Kidney epithelial cell (primary cell): ENCODE results near the gene FOXD1. TPM values are rescaled to one million over a fixed set of nuclear protein-coding genes. Genes with fewer than 3 reads are reported as not detected.
A peak's percentile ranks its signal among the peaks of the same experiment; 100 is the strongest.

ENCODE experiments used
- DNase-seq: peaks from one replicate; pipeline ENCODE4 v3.0.0-alpha.2; 2010; ENCODE audit warnings: low read depth
- H3K27me3 ChIP-seq: 2 replicates; pipeline ENCODE4 v1.6.0; 2011; ENCODE audit warnings: low read length; ENCODE audit not compliant: control insufficient read depth, insufficient read depth
- H3K36me3 ChIP-seq: 2 replicates; pipeline ENCODE4 v1.5.1; 2011; ENCODE audit warnings: low read length; ENCODE audit not compliant: control insufficient read depth, insufficient read depth
- H3K4me3 ChIP-seq: 2 replicates; pipeline ENCODE4 v1.5.1; 2011; ENCODE audit warnings: low read depth, mild to moderate bottlenecking, control low read depth, low read length
- total RNA-seq: library from RNA; depleted of rRNA; stranded (reverse); fragments of >200 nt; gene quantifications from 2 replicates; pipeline ENCODE4 v1.2.3, GENCODE V29; 2015
- TF ChIP-seq, protein P1 (sequence below): IDR thresholded peaks from 2 replicates; pipeline ENCODE4 v1.5.1; 2011; ENCODE audit warnings: mild to moderate bottlenecking, moderate library complexity, low read length, control low read depth, inconsistent platforms; ENCODE audit not compliant: insufficient read depth, poor library complexity, severe bottlenecking

Gene FOXD1
- total RNA-seq, 1 donor from 2014 or later = 14.7 TPM

DNA sequence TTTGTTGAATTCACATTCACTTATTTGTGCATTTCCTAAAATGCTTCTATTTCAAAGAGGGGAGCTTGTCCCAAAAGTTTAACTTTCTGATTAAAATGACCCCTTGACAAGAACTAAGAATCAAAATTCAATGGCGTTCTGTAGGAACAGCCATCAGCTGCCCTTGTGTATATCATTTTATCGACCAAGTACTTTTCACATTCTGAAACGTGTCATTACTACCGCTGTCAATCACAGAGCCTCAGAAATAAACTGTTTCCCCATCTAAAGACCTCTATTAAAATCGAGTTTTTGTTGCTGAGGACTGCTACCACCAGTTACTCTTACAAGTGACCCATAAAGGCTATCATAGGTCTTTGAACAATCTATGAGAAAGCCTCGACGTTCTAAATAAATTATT, 1.6 kb upstream of the FOXD1 start:
- Histone ChIP-seq H3K27me3 (peaks cover 12% of the 10 kb centered on the region), H3K36me3 (no peaks in the 10 kb centered on the region), H3K4me3 (no peak overlapping the region)
- TF ChIP-seq, protein P1, sequence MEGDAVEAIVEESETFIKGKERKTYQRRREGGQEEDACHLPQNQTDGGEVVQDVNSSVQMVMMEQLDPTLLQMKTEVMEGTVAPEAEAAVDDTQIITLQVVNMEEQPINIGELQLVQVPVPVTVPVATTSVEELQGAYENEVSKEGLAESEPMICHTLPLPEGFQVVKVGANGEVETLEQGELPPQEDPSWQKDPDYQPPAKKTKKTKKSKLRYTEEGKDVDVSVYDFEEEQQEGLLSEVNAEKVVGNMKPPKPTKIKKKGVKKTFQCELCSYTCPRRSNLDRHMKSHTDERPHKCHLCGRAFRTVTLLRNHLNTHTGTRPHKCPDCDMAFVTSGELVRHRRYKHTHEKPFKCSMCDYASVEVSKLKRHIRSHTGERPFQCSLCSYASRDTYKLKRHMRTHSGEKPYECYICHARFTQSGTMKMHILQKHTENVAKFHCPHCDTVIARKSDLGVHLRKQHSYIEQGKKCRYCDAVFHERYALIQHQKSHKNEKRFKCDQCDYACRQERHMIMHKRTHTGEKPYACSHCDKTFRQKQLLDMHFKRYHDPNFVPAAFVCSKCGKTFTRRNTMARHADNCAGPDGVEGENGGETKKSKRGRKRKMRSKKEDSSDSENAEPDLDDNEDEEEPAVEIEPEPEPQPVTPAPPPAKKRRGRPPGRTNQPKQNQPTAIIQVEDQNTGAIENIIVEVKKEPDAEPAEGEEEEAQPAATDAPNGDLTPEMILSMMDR = no peak
- no peak for DNase-seq

DNA sequence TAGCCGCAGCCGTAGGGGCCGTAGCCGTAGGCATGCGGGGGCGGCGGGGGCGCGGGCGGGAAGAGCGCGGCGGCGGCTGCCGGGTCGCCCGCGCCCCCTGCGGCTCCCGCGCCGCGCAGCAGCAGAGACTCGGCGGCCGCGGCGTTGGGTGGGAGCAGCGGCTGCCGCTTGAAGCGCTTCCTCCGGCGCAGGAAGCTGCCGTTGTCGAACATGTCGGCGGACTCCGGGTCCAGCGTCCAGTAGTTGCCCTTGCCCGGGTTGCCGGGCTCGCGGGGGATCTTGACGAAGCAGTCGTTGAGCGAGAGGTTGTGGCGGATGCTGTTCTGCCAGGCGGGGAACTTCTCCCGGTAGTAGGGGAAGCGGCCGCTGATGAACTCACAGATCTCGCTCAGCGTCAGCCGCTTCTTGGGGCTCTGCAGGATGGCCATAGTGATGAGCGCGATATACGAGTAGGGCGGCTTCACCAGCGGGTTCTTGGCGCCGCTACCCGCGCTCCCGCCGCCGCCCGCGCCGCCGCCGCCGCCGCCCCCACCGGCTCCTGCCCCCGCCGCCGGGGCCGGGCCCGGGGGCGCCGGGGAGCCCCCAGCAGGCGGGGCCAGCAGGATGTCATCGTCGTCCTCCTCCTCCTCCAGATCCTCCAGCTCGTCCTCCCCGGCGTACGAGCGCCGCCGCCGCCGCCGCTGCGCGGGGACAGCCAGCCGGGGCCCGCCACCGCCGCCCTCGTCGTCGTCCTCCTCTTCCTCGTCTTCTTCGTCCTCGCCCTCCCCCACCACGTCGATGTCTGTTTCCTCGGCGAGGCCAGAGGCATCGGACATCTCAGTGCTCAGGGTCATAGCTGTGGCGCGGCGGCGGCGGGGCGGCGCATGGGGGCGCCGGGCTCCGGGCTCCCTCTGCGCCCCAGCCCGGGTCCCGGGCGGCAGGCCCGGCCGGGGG, 781 bp downstream of the FOXD1 start:
- peak overlapping the region; percentile 60 for H3K4me3 ChIP-seq
- H3K27me3 ChIP-seq = peaks cover 15% of the 10 kb centered on the region
- H3K36me3 ChIP-seq = no peaks in the 10 kb centered on the region
- TF ChIP-seq, protein P1 = no peak
- DNase-seq = no peak

DNA sequence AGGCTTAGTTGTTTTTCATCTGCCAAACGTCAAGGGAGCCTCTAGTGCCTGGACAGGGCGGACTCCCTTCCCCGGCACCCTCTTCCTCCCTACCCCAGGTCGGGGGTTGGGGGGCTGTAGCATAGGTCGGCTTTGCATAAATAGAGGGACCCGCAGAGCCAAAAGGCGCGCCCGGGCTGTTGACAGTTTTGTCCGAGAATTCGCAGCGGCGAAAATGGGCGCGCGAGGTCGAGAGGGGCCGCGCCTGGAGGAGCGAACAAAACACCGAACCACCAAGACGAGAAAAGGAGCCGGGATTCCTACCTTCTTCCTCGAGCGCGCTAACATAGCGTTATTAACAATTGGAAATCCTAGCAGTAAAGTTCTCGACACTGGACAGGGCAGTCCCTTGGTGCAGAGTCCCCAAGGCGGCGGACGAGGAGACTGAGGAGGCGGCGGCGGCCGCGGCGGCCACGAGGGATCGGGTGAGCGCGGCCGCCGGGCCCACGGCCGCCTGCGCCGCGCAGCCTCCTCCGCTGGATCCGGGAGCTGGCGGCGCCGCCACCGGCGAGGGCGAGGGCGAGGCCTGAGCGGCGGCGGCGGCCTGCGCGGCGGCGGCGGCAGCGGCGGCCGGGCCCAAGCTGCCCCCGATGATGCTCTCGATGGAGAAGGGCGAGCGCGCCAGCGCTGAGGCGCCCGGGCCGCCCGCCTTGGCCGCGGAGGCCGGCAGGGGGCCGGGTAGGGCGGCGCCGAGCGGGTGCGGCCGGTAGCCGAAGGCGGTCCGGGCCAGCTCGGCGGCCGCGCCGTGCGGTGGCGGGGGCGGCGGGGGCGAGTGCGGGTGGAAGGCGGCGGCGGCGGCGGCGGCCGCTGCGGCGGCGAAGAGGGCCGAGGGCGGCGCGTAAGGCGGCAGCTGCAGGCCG, 1.7 kb downstream of the FOXD1 start:
- no peaks in the 10 kb centered on the region for H3K36me3 ChIP-seq
- no peak for DNase-seq
- peaks cover 13% of the 10 kb centered on the region for H3K27me3 ChIP-seq
- TF ChIP-seq, protein P1 = no peak
- peak overlapping the region; percentile 60 for H3K4me3 ChIP-seq

DNA sequence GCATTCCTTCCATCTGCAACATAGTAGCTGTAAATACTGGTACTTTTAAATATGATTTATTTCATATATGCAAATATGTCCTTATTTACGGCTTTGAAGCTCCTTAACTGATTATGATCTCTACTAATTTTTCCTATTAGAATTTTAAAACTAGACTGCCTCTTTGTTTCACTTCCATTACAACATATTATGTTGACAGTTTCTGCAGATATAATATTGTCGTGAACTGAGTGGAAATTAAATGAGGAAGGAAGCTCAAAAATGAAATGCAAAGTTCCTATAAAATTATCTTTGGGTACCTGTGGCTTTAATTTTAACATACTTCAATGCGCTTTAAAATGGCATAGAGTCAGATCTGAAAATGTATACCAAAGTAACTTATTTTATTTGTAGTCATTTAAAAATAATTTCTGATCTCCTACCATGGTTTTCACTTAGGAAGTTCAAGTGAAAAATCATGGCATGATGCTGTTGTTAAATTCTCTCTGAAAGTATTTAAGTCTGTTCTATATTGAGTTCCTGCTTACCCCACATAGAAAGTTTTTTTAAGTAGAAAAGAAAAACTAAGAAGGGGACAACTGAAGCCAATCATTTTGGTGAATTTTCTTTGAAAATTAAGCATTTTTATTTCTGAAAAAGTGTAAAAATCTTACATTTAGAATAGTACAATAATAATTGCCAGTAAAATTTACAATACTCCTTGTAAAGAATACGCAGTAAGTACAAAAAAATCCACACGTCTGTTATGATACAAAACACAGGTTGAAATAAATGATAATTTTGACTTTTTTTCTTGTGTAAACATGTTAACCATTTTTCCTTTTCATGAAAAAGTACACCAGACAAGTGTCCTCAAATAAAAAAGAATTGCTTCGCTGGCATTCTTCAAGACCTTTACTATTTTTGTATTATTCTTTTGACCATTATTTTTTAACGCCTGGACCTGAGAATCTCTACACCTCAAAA, 2.6 kb downstream of the FOXD1 start:
- TF ChIP-seq, protein P1 = no peak
- DNase-seq = no peak
- H3K27me3 ChIP-seq = peaks cover 6% of the 10 kb centered on the region

More for the DNA sequence above, 2.6 kb downstream of the FOXD1 start:
- Histone ChIP-seq H3K4me3 (peak overlapping the region; percentile 60), H3K36me3 (no peaks in the 10 kb centered on the region)
